IPS DF 4.7 (cell line): ENCODE measurements around the gene WWOX.

ENCODE experiments used
- DNase-seq: peaks from one replicate; pipeline ENCODE4 v3.0.0-alpha.2; 2013; ENCODE audit warnings: low spot score; ENCODE audit errors: extremely low read depth

The WWOX gene

GRCh38 chr16:78461496-78462287 is 362.2 kb downstream of the WWOX start:
- DNase-seq: no peak

GRCh38 chr16:78462288-78463208 is 363.1 kb downstream of the WWOX start:
- no peak for DNase-seq

- DNase-seq: no peak
These were observed 364.1 kb downstream of the WWOX start for GRCh38 chr16:78463591-78463990.

- DNase-seq: no peak
These were observed 365.4 kb downstream of the WWOX start for GRCh38 chr16:78464833-78465232.

GRCh38 chr16:78465730-78466129 is 366.3 kb downstream of the WWOX start:
- no peak for DNase-seq

GRCh38 chr16:78469787-78470186 is 370.3 kb downstream of the WWOX start:
- no peak for DNase-seq

GRCh38 chr16:78473031-78473699 is 373.7 kb downstream of the WWOX start:
- DNase-seq: no peak

GRCh38 chr16:78474762-78475161 is 375.3 kb downstream of the WWOX start:
- no peak for DNase-seq

GRCh38 chr16:78476615-78477014 is 377.2 kb downstream of the WWOX start:
- DNase-seq: no peak

GRCh38 chr16:78478267-78478861 is 378.9 kb downstream of the WWOX start:
- peak; percentile 19 for DNase-seq

GRCh38 chr16:78479723-78480122 is 380.3 kb downstream of the WWOX start:
- no peak for DNase-seq

- no peak for DNase-seq
These were observed 381.1 kb downstream of the WWOX start for GRCh38 chr16:78480588-78480987.

GRCh38 chr16:78483124-78483992 is 383.9 kb downstream of the WWOX start:
- DNase-seq: no peak

GRCh38 chr16:78484509-78485058 is 385.1 kb downstream of the WWOX start:
- DNase-seq: no peak

- DNase-seq: no peak
These were observed 385.9 kb downstream of the WWOX start for GRCh38 chr16:78485188-78485916.

- no peak for DNase-seq
These were observed 386.4 kb downstream of the WWOX start for GRCh38 chr16:78485917-78486257.

GRCh38 chr16:78487471-78487870 is 388.0 kb downstream of the WWOX start:
- no peak for DNase-seq

GRCh38 chr16:78489072-78489471 is 389.6 kb downstream of the WWOX start:
- DNase-seq: no peak

- DNase-seq: no peak
These were observed 390.2 kb downstream of the WWOX start for GRCh38 chr16:78489631-78490030.

- no peak for DNase-seq
These were observed 391.0 kb downstream of the WWOX start for GRCh38 chr16:78490431-78490830.
